GM04503 (cell line): Measurements from ENCODE around the gene NLRX1.
"Not testable (repeated sequence)": the region's sequence is repeated elsewhere in the genome, so short reads cannot be mapped to it uniquely, and the experiment has no call there.

Source experiments
- DNase-seq: peaks from one replicate; pipeline ENCODE4 v3.0.0-alpha.2; 2012; ENCODE audit warnings: low read depth

NLRX1 gene

DNA sequence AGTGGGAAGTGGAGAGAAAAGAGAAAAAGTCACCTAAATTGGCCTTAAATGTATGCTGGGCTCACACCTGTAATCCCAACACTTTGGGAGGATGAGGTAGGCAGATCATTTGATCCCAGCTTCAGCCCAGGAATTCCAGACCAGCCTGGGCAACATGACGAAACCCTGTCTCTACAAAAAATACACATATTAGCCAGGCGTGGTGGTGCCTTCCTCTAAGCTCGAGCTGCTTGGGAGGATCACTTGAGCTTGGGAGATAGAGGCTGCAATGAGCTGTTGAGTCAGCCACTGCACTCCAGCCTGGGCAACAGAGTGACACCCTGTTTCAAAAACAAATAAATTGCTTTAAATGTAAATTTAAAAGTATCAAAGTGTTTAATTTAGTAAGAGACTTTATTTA lies 41.5 kb downstream of the NLRX1 start:
- no peak for DNase-seq

DNA sequence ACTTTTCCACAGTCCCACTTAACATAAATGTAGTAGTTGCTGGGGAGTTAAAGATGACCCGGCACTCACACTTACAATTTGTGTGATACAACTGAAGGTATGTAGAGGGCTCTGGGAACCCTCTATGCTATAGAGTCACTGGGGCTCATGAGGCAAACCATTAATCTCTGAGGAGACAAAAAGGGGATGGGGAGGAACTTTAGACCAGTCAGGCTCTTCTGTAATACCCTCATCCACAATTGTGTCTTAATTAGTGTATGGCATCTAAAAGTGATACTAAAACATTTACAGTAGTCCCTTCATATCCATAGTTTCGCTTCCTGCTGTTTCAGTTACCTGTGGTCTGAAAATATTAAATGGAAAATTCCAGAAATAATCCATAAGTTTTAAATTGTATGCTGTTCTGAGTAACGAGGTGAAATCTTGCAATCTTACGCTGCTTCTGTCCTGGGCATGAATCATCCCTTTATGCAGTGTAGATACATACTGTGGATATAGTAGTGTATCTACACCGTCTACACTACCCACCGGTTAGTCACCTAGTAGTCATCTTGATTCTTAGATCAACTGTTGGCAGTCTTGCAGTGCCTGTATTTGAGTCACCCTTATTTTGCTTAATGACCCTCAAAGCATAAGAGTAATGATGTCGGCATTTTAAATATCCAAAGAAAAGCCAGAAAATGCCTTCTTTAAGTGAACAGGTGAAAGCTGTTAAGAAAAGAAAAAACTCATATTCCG lies 49.8 kb downstream of the NLRX1 start:
- DNase-seq = peak; percentile 76

DNA sequence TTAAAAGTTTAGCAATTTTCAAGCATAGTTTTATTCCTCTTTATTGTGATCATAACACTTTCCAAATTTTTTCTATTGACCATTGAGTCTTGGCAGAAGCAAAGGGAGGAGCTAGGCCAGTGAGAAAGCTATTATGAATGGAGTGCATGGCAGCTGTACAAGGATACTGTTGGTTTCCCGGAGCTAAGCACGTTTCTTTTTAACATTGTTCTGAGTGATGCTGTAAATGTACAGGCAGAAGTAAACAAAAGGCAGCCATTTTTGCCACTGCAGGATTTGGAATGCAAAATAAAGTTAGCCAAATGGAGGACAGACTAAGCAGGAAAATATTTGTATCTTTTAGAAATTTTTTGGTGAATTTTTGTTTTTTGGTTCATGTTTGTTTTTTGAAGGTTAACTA lies 53.8 kb downstream of the NLRX1 start:
- DNase-seq = peak; percentile 37

GRCh38 chr11:119222891-119223290 lies 54.4 kb downstream of the NLRX1 start:
- DNase-seq = no peak

DNA sequence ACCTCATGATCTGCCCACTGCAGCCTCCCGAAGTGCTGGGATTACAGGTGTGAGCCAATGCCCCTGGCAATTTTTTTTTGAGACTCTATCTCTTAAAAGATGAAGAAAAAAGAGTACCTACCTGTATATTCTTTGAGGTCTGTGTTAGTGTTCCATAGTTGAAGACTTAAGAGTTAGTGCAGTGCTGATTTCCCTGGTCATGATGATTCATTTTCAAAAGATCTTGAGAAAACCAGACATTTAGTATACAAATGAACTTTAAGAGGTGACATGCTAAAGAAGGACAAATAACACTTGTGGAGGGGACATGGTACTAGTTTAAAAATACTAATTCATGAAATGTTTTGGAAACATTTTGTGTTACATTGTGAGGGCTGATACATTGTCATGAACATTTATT lies 55.3 kb downstream of the NLRX1 start:
- no peak for DNase-seq

GRCh38 chr11:119228535-119229287 lies 60.2 kb downstream of the NLRX1 start:
- DNase-seq = not testable (repeated sequence)

DNA sequence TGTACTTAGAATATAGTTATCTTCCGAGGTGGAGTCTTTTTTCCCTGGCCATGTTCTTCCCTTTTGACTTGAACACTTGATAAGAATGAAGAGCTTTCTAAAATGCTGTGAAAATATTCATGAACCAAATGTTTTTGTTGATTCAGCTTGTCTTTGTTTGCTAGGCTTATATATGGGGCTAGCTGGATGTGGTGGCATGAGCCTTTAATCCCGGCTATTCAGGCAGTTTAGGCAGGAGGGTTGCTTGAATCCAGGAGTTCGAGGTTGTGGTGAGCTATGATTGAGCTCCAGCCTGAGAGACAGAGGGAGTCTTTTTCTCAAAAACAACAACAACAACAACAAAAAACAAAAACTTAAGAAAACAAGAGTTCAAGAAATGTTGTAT lies 60.8 kb downstream of the NLRX1 start:
- DNase-seq = no peak

DNA sequence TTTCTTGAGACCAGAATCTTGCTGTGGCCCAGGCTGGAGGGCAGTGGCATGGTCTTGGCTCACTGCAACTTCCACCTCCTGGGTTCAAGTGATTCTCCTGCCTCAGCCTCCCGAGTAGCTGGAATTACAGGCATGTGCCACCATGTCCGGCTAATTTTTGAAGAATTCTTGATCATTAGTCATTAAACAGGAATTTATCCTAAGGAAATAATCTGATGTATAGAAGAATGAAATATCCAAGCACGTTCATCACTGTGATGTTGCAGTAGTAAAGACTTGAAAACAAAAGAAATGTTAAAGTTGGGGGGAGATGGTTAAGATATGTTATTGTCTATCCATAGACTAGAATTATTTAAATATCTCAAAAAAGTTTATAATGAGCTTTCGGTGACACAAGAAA lies 61.2 kb downstream of the NLRX1 start:
- DNase-seq = no peak
